Measurements from ENCODE around the gene OR6C75. TPM values are rescaled to one million over a fixed set of nuclear protein-coding genes. Genes with fewer than 3 reads are reported as not detected.
"Not testable (repeated sequence)": the region's sequence is repeated elsewhere in the genome, so short reads cannot be mapped to it uniquely, and the experiment has no call there.

OR6C75 gene
- total RNA-seq, 1 donor from 2014 or later: not detected

DNA sequence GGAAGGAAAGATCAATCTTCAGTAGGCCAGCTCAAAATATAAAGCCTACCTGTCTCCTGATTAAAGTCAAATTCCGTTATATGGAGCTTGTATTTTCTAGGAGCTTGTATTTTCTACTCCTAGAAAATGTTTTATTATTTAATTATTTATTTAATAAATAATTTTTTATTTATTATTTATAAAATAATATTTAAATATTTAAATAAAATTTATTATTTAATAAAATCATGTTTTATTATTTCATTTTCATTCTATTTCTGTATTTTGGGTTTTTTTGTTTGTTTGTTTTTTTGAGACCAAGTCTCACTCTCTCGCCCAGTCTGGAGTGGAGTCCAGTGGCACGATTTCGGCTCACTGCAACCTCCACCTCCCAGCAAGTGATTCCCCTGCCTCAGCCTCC is 9.7 kb downstream of the OR6C75 start:
- DNase-seq (ENCODE audit: low read depth): no peak
- TF ChIP-seq, protein P1, sequence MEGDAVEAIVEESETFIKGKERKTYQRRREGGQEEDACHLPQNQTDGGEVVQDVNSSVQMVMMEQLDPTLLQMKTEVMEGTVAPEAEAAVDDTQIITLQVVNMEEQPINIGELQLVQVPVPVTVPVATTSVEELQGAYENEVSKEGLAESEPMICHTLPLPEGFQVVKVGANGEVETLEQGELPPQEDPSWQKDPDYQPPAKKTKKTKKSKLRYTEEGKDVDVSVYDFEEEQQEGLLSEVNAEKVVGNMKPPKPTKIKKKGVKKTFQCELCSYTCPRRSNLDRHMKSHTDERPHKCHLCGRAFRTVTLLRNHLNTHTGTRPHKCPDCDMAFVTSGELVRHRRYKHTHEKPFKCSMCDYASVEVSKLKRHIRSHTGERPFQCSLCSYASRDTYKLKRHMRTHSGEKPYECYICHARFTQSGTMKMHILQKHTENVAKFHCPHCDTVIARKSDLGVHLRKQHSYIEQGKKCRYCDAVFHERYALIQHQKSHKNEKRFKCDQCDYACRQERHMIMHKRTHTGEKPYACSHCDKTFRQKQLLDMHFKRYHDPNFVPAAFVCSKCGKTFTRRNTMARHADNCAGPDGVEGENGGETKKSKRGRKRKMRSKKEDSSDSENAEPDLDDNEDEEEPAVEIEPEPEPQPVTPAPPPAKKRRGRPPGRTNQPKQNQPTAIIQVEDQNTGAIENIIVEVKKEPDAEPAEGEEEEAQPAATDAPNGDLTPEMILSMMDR (conservative IDR thresholded peaks at IDR 0.05; ENCODE audit: low read depth, low read length): no peak
- no peak overlapping the region for H3K4me3 ChIP-seq (ENCODE audit: low read depth, low read length)

DNA sequence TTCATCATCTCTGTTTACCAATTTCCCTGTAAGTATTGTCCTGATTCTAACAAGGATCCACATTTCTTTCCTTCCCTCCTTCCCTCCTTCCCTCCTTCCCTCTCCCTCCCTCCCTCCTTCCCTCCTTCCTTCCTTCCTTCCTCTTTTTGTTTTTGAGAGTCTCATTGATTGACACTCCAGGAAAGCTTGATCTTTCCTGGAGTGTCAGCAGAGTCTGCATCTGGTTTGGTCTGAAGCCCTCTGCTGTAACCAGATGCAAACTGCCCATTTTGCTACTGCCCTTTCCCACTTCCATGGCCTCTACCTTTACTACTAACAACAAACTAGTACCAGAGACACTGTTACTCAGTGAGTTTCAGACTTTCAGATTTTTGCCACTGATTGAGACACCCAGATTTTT is 23.1 kb downstream of the OR6C75 start:
- no peak overlapping the region for H3K4me3 ChIP-seq (ENCODE audit: low read depth, low read length)
- TF ChIP-seq, protein P1 (conservative IDR thresholded peaks at IDR 0.05; ENCODE audit: low read depth, low read length): no peak
- no peak for DNase-seq (ENCODE audit: low read depth)

DNA sequence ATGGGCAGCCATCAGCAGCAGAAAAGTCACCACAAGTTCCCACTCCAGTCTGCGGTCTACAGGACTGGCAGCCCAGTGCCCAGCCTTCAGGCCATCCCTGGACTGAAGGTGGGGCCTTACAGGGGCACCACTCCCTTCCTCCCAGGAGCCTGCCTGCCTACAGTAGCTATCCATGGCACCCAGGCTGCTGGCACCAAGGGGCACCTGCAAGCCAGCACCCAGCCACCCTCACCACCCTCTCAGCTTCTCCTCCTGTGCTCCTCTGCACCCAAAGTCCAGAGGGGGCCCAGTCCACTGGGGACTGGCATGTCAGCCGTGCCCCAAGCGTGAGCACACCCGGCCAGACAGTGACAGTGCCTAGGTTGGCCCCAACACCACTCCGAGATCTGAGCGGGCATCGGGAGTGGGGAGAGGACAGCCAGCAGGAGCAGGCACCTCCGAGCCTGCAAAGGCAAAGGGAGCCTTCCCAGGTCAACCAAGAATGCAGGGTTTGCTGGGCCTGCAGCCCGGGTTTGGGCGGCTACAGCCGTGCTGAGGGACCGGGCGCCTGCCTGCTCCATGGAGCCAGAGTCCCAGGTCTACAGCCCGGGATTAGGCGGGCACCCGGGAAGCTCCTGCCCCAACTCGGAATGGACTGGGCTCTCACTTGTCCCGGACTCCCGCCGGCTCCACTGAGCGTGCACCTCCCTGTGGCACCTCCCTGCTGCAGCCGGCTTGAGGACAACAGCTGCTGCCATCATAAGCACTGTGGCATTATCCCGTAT is 29.4 kb downstream of the OR6C75 start:
- TF ChIP-seq, protein P1 (conservative IDR thresholded peaks at IDR 0.05; ENCODE audit: low read depth, low read length): no peak
- H3K4me3 ChIP-seq (ENCODE audit: low read depth, low read length): no peak overlapping the region
- no peak for DNase-seq (ENCODE audit: low read depth)

DNA sequence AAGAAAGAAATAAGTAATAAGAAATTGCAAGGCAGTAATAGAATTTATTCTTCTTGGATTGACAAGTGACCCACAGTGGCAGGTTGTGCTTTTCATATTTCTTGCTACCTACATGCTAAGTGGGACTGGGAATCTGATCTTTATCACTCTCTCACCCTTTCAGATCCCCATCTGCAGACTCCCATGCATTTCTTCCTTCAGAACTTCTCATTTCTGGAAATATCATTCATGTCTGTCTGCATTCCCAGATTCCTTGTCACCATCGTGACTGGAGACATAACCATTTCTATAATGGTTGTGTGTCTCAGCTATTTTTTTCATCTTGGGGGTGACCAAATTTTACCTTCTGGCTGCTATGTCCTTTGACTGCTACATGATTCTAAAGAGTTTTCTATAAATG is 33.6 kb downstream of the OR6C75 start:
- TF ChIP-seq, protein P1 (conservative IDR thresholded peaks at IDR 0.05; ENCODE audit: low read depth, low read length): no peak
- no peak for DNase-seq (ENCODE audit: low read depth)
- H3K4me3 ChIP-seq (ENCODE audit: low read depth, low read length): no peak overlapping the region

DNA sequence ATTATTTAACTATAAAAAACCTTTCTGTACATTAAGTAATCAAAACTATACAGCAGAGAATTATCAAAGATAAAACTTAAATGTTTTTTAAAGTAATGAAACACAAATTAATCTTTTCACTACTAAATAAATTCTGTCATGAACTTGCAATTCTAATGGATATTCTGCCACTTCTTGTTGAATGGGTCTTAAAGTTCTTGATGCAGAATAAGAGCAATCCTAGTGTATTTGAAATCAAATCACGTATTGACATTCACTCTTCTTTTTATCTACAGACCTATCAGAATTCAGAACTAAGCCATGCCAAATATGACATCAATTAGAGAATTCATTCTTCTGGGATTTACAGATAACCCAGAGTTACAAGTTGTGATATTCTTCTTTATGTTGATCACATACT is 37.5 kb downstream of the OR6C75 start, which contains the start of gene OR6C65:
TSS of gene OR6C65 (plus strand) at position 301 of the 400 bp plus-strand sequence. CDS start at position 301, 0 bp downstream.
- H3K4me3 ChIP-seq (ENCODE audit: low read depth, low read length): no peak within 1 kb of the TSS
- TF ChIP-seq, protein P1 (conservative IDR thresholded peaks at IDR 0.05; ENCODE audit: low read depth, low read length): no peak
- no peak for DNase-seq (ENCODE audit: low read depth)

DNA sequence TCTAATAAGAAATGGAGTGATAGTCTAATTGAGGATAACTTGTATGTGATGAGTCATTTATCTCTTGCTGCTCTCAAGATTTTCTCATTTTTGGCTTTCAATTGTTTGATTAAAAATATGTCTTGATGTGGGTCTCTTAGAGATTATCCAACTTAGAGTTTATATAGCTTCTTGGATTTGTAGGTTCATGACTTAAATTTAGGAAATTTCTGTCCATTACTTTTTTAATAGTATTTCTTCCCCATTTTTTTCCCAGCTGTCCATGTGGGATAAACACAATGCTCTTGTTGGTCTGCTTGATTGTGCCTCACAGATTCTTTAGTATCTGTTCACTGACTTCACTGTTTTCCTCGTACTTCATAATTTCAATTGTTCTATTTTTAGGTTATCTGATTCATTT is 45.1 kb downstream of the OR6C75 start:
- TF ChIP-seq, protein P1 (conservative IDR thresholded peaks at IDR 0.05; ENCODE audit: low read depth, low read length): no peak
- DNase-seq (ENCODE audit: low read depth): no peak
- no peak overlapping the region for H3K4me3 ChIP-seq (ENCODE audit: low read depth, low read length)

DNA sequence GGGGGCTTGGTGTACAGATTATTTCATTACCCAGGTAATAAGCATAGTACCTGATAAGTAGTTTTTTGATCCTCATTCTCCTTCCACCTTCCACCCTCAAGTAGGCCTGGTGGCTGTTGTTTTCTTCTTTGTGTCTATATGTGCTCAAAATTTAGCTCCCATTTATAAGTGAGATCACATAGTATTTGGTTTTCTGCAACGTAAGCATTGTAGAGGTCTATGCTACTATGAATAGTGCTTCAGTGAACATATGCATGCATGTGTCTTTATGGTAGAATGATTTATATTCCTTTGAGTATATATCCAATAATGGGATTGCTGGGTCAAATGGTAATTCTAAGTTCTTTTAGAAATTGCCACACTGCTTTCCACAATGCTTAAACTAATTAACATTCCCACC is 46.4 kb downstream of the OR6C75 start:
- not testable (repeated sequence) for H3K4me3 ChIP-seq (ENCODE audit: low read depth, low read length); DNase-seq (ENCODE audit: low read depth)

DNA sequence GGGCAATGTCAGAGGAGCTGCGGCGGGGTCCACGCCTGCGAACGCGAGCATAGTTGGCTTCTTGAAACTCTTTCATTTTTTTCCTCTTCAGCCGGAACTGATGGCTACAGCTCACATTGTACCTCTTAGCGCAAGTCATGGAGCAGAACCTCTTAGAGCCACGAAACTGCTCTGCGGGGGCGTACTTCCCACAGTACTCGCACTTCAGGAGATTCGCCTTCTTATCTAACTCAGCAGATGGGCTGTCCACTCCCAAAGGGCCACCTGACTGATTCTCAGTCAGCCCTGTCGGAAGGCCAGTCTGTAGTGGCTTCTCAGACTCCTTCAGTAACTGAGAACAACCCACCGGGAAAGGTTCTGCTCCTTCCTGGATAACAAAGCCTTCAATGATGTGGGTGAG is 49.4 kb downstream of the OR6C75 start:
- H3K4me3 ChIP-seq (ENCODE audit: low read depth, low read length); DNase-seq (ENCODE audit: low read depth): not testable (repeated sequence)

DNA sequence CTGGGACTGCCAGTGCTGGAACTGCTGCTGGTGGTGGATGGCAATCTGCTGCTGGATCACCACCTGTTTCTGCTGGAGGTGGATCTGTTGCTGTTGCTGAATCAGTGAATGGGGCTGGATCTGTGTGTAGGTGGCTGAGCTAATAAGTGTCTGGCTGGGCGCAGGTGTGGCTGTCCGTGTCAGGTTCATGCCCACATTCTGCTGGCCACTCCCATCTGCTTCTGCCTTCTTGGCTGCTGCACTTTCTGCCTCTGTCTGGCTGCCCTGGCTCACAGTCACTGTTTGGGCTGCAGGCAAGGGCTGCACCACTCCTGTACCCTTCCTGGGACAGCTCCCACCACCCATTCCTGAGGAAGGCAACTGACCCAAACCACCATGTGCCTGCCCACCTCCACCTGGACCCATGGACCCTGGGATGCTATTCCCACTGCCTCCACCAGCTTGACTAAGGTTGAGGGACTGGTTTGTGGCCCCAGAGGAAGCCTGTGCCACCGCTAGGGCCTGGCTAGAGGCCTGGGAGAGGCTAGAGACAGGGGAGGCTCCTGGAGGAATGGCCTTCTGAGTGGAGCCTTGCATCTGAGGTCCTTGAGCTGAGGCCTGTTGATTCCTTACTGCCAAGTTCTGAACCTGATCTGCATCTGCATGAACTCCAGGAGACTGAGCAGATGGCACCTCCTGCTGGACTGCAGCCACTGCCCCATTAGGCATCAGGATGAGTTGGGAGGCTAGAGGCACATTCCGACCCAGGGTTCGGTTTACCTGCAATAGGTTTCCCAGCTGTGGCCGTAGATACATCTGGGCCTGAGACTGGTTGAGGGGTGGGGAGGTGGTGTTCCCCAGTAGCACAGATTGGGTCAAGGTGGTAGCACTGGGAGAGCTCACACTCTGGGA is 51.0 kb downstream of the OR6C75 start:
- DNase-seq (ENCODE audit: low read depth); H3K4me3 ChIP-seq (ENCODE audit: low read depth, low read length): not testable (repeated sequence)

DNA sequence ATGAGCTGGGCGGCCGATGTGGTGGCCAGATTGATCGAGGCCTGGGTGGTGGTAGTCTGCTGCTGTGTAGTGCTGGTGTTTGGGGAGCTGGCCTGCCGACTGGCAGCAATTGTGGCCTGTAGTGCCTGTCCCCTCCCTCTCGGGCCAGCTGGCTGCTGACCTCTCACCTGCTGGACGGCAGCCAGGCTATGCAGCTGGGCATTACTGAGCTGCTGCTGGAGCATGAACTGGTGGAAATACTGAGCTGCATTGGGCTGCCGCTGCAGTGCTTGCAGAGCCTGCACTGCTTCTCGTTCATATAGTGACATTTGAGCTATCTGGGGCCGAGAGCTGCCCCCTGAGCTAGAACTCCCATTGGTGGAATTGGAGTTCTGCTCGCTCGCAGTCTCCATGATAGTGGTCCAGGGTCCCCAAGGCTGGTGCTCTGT is 51.6 kb downstream of the OR6C75 start:
- H3K4me3 ChIP-seq (ENCODE audit: low read depth, low read length); DNase-seq (ENCODE audit: low read depth): not testable (repeated sequence)

DNA sequence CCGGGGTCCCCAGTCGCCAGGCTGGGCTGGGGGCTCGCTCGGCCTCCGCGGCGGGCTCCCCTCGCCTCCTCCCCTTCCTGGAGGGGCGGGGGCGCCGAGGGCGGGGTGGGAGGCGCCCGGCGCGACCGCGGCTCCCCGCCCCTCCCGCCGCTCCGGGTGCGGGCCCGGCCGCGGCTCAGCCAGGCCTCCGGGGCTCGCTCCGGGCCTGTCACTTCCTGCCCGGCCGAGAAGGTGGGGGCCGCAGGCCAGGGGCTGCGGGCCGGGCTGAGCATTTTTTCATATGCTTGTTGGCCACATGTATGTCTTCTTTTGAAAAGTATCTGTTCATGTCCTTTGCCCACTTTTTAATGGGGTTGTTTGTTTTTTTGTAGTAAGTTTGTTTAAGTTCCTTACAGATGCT is 52.1 kb downstream of the OR6C75 start:
- DNase-seq (ENCODE audit: low read depth); H3K4me3 ChIP-seq (ENCODE audit: low read depth, low read length): not testable (repeated sequence)

All from epithelial cell of proximal tubule (primary cell).